ENCODE data around the gene RETREG2.
A peak's percentile ranks its signal among the peaks of the same experiment; 100 is the strongest.

DNA sequence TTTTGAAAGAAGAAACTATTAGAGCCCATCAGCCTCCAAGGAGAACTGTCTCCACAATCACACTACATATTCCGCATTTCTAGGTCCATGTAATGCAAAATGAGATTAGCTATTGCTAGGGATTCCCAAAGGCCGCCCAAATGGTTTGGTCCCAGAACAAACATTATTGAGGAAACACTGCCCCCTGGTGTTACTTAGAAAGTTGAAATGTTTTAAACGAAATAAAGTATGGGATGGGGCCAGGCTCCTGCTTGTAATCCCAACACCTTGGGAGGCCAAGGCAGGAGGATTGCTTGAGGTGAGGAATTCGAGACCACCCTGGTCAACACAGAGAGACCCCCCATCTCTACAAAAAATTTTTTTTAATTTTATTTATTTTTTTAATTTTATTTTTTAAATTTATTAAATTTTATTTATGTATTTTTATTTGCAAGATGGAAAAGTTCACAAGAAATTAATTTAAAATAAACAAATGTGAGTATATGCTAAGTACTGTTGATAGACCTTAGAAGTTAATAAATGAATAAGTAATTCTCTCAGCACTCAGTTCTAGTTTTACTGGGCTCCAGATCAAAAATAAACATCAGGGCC is 22.9 kb upstream of the RETREG2 start:
- no peak for TF ChIP-seq TAF1 (IDR thresholded peaks at IDR 0.05; ENCODE audit: low read depth, low read length)
- TF ChIP-seq, protein P1, sequence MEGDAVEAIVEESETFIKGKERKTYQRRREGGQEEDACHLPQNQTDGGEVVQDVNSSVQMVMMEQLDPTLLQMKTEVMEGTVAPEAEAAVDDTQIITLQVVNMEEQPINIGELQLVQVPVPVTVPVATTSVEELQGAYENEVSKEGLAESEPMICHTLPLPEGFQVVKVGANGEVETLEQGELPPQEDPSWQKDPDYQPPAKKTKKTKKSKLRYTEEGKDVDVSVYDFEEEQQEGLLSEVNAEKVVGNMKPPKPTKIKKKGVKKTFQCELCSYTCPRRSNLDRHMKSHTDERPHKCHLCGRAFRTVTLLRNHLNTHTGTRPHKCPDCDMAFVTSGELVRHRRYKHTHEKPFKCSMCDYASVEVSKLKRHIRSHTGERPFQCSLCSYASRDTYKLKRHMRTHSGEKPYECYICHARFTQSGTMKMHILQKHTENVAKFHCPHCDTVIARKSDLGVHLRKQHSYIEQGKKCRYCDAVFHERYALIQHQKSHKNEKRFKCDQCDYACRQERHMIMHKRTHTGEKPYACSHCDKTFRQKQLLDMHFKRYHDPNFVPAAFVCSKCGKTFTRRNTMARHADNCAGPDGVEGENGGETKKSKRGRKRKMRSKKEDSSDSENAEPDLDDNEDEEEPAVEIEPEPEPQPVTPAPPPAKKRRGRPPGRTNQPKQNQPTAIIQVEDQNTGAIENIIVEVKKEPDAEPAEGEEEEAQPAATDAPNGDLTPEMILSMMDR (IDR thresholded peaks at IDR 0.05; ENCODE audit: control extremely low read depth in 1 of 3, insufficient read depth in 1 of 3, low read depth in 1 of 3, low read length in 3 of 3) = peak in 2 of 3 experiments; percentile 45 to 70; a peak in 3 of 4 replicates
- TF ChIP-seq JUND (IDR thresholded peaks at IDR 0.05; ENCODE audit: low read length) = no peak
- no peak for TF ChIP-seq CHD1 (IDR thresholded peaks at IDR 0.05; ENCODE audit: low read depth, low read length)
- TF ChIP-seq YY1 (IDR thresholded peaks at IDR 0.05; ENCODE audit: low read depth, low read length) = no peak
- TF ChIP-seq POLR2AphosphoS5 (IDR thresholded peaks at IDR 0.05; ENCODE audit: low read depth, low read length) = no peak
- no peak for TF ChIP-seq EP300 (IDR thresholded peaks at IDR 0.05; ENCODE audit: borderline replicate concordance in 1 of 2, low read depth in 2 of 2, low read length in 2 of 2)
- TF ChIP-seq, protein P2, sequence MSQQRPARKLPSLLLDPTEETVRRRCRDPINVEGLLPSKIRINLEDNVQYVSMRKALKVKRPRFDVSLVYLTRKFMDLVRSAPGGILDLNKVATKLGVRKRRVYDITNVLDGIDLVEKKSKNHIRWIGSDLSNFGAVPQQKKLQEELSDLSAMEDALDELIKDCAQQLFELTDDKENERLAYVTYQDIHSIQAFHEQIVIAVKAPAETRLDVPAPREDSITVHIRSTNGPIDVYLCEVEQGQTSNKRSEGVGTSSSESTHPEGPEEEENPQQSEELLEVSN (IDR thresholded peaks at IDR 0.05) = no peak
- no peak for TF ChIP-seq GABPA (IDR thresholded peaks at IDR 0.05; ENCODE audit: borderline replicate concordance, insufficient read depth, low read length)
- TF ChIP-seq TBP (IDR thresholded peaks at IDR 0.05; ENCODE audit: low read depth, low read length) = no peak
- TF ChIP-seq SUZ12 (IDR thresholded peaks at IDR 0.05; ENCODE audit: low read length) = no peak
- TF ChIP-seq POLR2A (IDR thresholded peaks at IDR 0.05; ENCODE audit: control extremely low read depth in 1 of 2, low read depth in 2 of 2, low read length in 2 of 2) = no peak
- TF ChIP-seq EZH2 (IDR thresholded peaks at IDR 0.05; ENCODE audit: low read depth, low read length, severe bottlenecking) = no peak

Measured in H1 (cell line).